ENCODE results near the gene WDR12. TPM values are rescaled to one million over a fixed set of nuclear protein-coding genes. Genes with fewer than 3 reads are reported as not detected.

The WDR12 gene
- total RNA-seq, 1 experiment from 2014 or later, result 141 TPM

DNA sequence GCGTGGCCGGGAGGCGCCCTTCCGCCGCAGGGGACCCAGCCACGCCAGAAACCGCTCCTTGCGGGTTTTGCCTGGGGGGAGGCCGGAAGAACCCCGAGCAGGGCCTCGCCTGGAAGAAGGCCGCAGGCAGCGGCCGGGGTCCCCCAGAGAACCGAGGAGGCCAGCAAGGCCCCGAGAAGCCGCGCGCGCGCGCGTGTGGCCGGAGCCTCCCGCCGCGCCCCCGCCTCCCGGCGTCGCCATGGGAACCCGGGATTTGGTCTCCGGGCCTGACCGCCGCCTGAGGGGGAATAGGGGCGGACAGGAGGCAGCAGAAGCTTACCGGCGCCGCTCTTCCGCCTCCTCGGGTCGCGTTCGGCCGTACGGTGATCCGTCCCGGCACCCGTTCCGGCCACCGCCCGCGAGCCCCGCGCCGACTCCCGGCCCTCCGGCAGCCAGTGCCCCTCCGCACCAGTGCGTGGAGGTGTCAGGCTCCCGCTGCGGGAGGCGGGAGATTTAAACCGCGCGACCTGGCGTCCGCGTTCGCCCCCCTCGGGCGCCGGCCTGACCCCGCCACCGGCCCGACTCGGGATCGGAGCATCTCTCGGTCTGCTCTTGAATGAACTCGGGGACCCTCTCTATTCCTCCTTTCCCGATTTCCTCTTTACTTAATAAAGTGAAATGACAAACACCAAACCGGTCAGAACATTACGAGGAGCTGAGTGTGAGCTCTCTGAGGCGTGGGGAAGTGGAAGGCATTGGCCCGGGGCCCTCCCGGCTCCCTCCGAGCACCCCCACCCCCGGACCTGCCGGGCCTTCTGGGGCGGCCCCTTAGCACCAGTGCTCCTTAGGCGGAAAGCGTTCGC, 40.0 kb downstream of the WDR12 start, which contains the start of gene ICA1L:
TSS of gene ICA1L (minus strand) at position 467 of the 842 bp plus-strand sequence. CDS start 42,757 bp downstream, outside the sequence.
- H3K27ac Mint-ChIP-seq (ENCODE audit: low read depth, unreplicated experiment), result peak within 1 kb of the TSS; percentile 57
- POLR2A ChIA-PET, result interaction anchor here (0.5 to 4.1 kb wide), 12 partner anchors 17 to 283 kb away, joined by 3 to 27 read pairs (median 4); partner anchors contain the start of genes CARF, FAM117B and WDR12
- TF ChIP-seq, protein P1, sequence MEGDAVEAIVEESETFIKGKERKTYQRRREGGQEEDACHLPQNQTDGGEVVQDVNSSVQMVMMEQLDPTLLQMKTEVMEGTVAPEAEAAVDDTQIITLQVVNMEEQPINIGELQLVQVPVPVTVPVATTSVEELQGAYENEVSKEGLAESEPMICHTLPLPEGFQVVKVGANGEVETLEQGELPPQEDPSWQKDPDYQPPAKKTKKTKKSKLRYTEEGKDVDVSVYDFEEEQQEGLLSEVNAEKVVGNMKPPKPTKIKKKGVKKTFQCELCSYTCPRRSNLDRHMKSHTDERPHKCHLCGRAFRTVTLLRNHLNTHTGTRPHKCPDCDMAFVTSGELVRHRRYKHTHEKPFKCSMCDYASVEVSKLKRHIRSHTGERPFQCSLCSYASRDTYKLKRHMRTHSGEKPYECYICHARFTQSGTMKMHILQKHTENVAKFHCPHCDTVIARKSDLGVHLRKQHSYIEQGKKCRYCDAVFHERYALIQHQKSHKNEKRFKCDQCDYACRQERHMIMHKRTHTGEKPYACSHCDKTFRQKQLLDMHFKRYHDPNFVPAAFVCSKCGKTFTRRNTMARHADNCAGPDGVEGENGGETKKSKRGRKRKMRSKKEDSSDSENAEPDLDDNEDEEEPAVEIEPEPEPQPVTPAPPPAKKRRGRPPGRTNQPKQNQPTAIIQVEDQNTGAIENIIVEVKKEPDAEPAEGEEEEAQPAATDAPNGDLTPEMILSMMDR (IDR thresholded peaks at IDR 0.05; ENCODE audit: unreplicated experiment), result no peak

DNA sequence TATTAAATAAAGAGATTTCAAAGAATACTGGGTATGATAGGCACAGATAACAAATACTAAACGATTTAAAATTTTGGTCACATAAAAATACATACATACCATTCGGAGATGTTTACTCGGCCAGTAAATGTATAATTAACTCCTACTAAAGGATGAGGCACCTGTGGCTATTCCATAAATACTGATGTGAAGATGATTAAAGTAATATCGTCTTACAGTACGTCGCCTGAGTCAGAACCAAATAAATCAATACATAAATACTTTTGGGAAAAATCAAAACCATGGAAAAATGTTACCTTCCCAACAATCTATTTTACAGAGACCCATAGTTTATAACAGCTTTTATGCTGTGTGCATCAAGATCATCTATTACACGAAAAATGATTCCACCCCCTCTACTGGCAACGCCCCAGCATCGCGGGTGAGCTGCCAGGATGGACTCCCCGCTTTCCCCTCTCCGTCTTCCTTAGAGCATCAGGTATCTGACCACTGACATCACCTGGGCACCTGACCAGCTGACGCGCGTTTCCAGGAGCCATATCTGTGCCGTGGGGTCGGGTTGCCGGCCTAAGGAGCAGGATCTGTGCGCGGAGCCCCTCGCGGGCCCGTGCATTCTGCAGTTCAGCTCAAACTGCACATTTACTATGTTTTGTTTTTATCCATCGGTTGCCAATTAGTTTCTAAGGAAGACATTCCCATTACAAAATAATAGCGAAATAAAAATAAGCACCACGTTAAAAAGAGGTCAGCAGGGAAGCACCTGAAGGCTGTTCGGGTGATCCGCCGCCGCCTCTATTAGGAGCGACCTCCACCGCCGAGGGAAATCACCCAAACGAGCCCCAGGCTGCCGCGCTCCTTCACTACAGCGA, 40.8 kb downstream of the WDR12 start:
- DNase-seq (ENCODE audit: unreplicated experiment), result peak; percentile 86
- Mint-ChIP-seq H3K4me3 (ENCODE audit: unreplicated experiment) (peak overlapping the region; percentile 72), H3K36me3 (ENCODE audit: insufficient read depth, unreplicated experiment) (no peaks in the 10 kb centered on the region), H3K27me3 (ENCODE audit: insufficient read depth, unreplicated experiment) (no peaks in the 10 kb centered on the region), H3K9me3 (ENCODE audit: unreplicated experiment) (no peaks in the 10 kb centered on the region), H3K4me1 (ENCODE audit: insufficient read depth, unreplicated experiment) (peaks cover 5% of the 10 kb centered on the region), H3K27ac (ENCODE audit: low read depth, unreplicated experiment) (peak overlapping the region; percentile 57)
- POLR2A ChIA-PET, result interaction anchor here (0.5 to 4.1 kb wide), 16 partner anchors 10 to 282 kb away, joined by 3 to 27 read pairs (median 3); partner anchors contain the start of genes CARF, FAM117B and WDR12
- CTCF ChIA-PET, result interaction anchor here (0.6 to 6.7 kb wide), 2 partner anchors 94 to 281 kb away, joined by 3 to 43 read pairs; no protein-coding TSS in a partner anchor
- TF ChIP-seq, protein P1 (IDR thresholded peaks at IDR 0.05; ENCODE audit: unreplicated experiment), result peak; percentile 52
- BruUV-seq (replicated peaks), result TSS peak; percentile 92
- intact Hi-C loops (cut with micrococcal nuclease), result loop anchor here (1.0 to 10.0 kb wide), 6 partner anchors 40 to 945 kb away; partner anchors contain the start of gene FAM117B

More for the DNA sequence above, 40.0 kb downstream of the WDR12 start, which contains the start of gene ICA1L:
- peak; percentile 55 for DNase-seq (ENCODE audit: unreplicated experiment)
- intact Hi-C loops (cut with micrococcal nuclease), result loop anchor here (1.0 to 10.0 kb wide), 4 partner anchors 41 to 283 kb away; partner anchors contain the start of gene FAM117B
- no peaks in the 10 kb centered on the region for H3K36me3 Mint-ChIP-seq (ENCODE audit: insufficient read depth, unreplicated experiment)
- H3K4me3 Mint-ChIP-seq (ENCODE audit: unreplicated experiment), result peak within 1 kb of the TSS; percentile 72
- H3K9me3 Mint-ChIP-seq (ENCODE audit: unreplicated experiment), result no peaks in the 10 kb centered on the region
- H3K27me3 Mint-ChIP-seq (ENCODE audit: insufficient read depth, unreplicated experiment), result no peaks in the 10 kb centered on the region
- CTCF ChIA-PET, result interaction anchor here (0.6 to 6.7 kb wide), 6 partner anchors 10 to 736 kb away, joined by 3 to 43 read pairs (median 3); no protein-coding TSS in a partner anchor
- no TSS peak for BruUV-seq (replicated peaks)
- H3K4me1 Mint-ChIP-seq (ENCODE audit: insufficient read depth, unreplicated experiment), result peaks cover 5% of the 10 kb centered on the region

DNA sequence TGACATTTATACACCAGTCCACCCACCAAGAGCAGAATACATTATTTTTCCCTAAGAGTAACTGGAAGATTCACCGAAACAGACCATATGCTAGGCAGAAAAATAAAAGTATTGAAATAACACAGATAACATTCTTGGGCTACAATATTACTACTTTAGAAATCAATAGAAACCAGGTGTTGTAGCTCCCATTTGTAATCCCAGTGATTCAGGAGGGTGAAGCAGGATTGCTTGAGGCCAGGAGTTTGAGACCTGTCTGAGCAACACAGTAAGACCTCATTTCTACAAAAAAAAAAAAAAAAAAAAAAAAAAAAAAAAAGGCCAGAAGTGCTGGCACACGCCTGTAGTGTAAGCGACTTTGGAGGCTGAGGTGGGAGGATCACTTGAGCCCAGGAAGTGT, 49.5 kb downstream of the WDR12 start:
- H3K36me3 Mint-ChIP-seq (ENCODE audit: insufficient read depth, unreplicated experiment), result no peaks in the 10 kb centered on the region
- no peaks in the 10 kb centered on the region for H3K27me3 Mint-ChIP-seq (ENCODE audit: insufficient read depth, unreplicated experiment)
- no peak overlapping the region for H3K27ac Mint-ChIP-seq (ENCODE audit: low read depth, unreplicated experiment)
- ChIA-PET POLR2A (interaction anchor here (0.7 kb wide), 1 partner anchor 207 kb away, joined by 3 read pairs; no protein-coding TSS in a partner anchor), CTCF (interaction anchor here (2.0 kb wide), 1 partner anchor 273 kb away, joined by 7 read pairs; no protein-coding TSS in a partner anchor)
- intact Hi-C loops (cut with micrococcal nuclease), result no loop called here
- TF ChIP-seq, protein P1 (IDR thresholded peaks at IDR 0.05; ENCODE audit: unreplicated experiment), result no peak
- DNase-seq (ENCODE audit: unreplicated experiment), result no peak
- H3K4me1 Mint-ChIP-seq (ENCODE audit: insufficient read depth, unreplicated experiment), result no peaks in the 10 kb centered on the region
- no TSS peak for BruUV-seq (replicated peaks)
- no peak overlapping the region for H3K4me3 Mint-ChIP-seq (ENCODE audit: unreplicated experiment)
- H3K9me3 Mint-ChIP-seq (ENCODE audit: unreplicated experiment), result no peaks in the 10 kb centered on the region

Data from MCF 10A (cell line).